CD4-positive, alpha-beta T cell (primary cell): Measurements from ENCODE around the gene SPECC1L. TPM values are rescaled to one million over a fixed set of nuclear protein-coding genes. Genes with fewer than 3 reads are reported as not detected.

ENCODE experiments used
- ATAC-seq: fragments of 200-7000 bp; cut with Tn5 transposase; one replicate; pipeline ENCODE4 v1.10.0; 2022; ENCODE audit warnings: mild to moderate bottlenecking; ENCODE audit not compliant: poor library complexity
- CTCF ChIA-PET: fragments of 350-600 bp; sonication (Branson Sonifier 250); formaldehyde crosslinking; loops from one replicate; lab custom pipeline; 2021; ENCODE audit warnings: antibody characterized with exemption, inconsistent platforms; lab: Charles Lee
- POLR2A ChIA-PET: fragments of 350-600 bp; sonication (Branson Sonifier 250); formaldehyde crosslinking; loops from one replicate; lab custom pipeline; 2021; ENCODE audit warnings: antibody characterized with exemption, inconsistent platforms; lab: Charles Lee
- DNase-seq, 14 experiments: peaks; one replicate each; pipeline ENCODE4 v3.0.0-alpha.2; 2013 to 2020; ENCODE audit warnings: mixed read lengths in 2 of 14
- H3K27ac ChIP-seq, 2 donors: one replicate each; pipeline versions ENCODE4 v1.5.1 to v1.7.0; 2013; ENCODE audit warnings: low read length in 2 of 2, low read depth in 1 of 2, mild to moderate bottlenecking in 1 of 2
- H3K27me3 ChIP-seq, 2 experiments: 1 replicate in 1 of 2; 2 replicates in 1 of 2; pipeline versions ENCODE4 v1.6.1 to v1.7.0; 2013; ENCODE audit warnings: low read length in 2 of 2, control low read depth in 1 of 2, mild to moderate bottlenecking in 1 of 2, moderate library complexity in 1 of 2; ENCODE audit not compliant: insufficient read depth in 2 of 2, control insufficient read depth in 1 of 2
- H3K36me3 ChIP-seq: one replicate; pipeline ENCODE4 v1.6.1; 2013; ENCODE audit warnings: low read length, control low read depth; ENCODE audit not compliant: insufficient read depth
- H3K4me1 ChIP-seq: one replicate; pipeline ENCODE4 v1.6.1; 2013; ENCODE audit warnings: low read length, control low read depth; ENCODE audit not compliant: insufficient read depth
- H3K4me3 ChIP-seq: one replicate; pipeline ENCODE4 v1.5.1; 2013; ENCODE audit warnings: mild to moderate bottlenecking, low read length, moderate library complexity
- H3K9me3 ChIP-seq, 2 experiments: 1 replicate in 1 of 2; 2 replicates in 1 of 2; pipeline versions ENCODE4 v1.6.1 to v1.7.0; 2013; ENCODE audit warnings: low read length in 2 of 2, mild to moderate bottlenecking in 2 of 2, control low read depth in 1 of 2, moderate library complexity in 1 of 2; ENCODE audit not compliant: control insufficient read depth in 1 of 2, insufficient read depth in 1 of 2
- H3K27ac Mint-ChIP-seq: one replicate; pipeline ENCODE4 v1.8.0; 2020; ENCODE audit warnings: mixed read lengths
- H3K27me3 Mint-ChIP-seq: one replicate; pipeline ENCODE4 v1.8.0; 2021; ENCODE audit warnings: mixed read lengths
- H3K36me3 Mint-ChIP-seq: one replicate; pipeline ENCODE4 v1.8.0; 2021; ENCODE audit warnings: low read depth, mixed read lengths
- H3K4me1 Mint-ChIP-seq: one replicate; pipeline ENCODE4 v1.8.0; 2021; ENCODE audit warnings: low read depth, mixed read lengths
- H3K4me3 Mint-ChIP-seq: one replicate; pipeline ENCODE4 v1.8.0; 2020; ENCODE audit warnings: mild to moderate bottlenecking, mixed read lengths
- H3K9me3 Mint-ChIP-seq: one replicate; pipeline ENCODE4 v1.8.0; 2020; ENCODE audit warnings: mixed read lengths
- CTCF ChIP-seq: fragments of 200-600 bp; IDR thresholded peaks from one replicate; pipeline ENCODE4 v1.8.0; 2022; ENCODE audit warnings: antibody characterized with exemption, mild to moderate bottlenecking
- intact Hi-C, 2 experiments: fragments of 100-400 bp; cut with DNase I in 1 of 2; cut with micrococcal nuclease in 1 of 2; formaldehyde crosslinking; loops; one replicate each; pipeline versions ENCODE4 v1.15.1 to v1.9.0; 2023 to 2025; cut with DNase I, micrococcal nuclease
- total RNA-seq, 174 experiments: library from RNA in 2 of 174; stranded (reverse) in 2 of 174; gene quantifications; one replicate each; pipeline ENCODE4 v1.2.3 and lab custom pipeline; 2021 to 2026

The SPECC1L gene
- total RNA-seq, 2 experiments from 2014 or later, result 27.5 to 31.8 TPM

GRCh38 chr22:24325105-24325757, 54.6 kb downstream of the SPECC1L start:
- no peak overlapping the region for H3K4me3 Mint-ChIP-seq
- POLR2A ChIA-PET, result no interaction called here
- ATAC-seq (peak; percentile 75), DNase-seq (peak in 4 of 14 experiments; percentile 13 to 73 (median 71))
- H3K9me3 Mint-ChIP-seq, result no peaks in the 10 kb centered on the region
- H3K4me1 Mint-ChIP-seq, result peaks cover 35% of the 10 kb centered on the region
- H3K36me3 Mint-ChIP-seq, result peaks cover 83% of the 10 kb centered on the region
- no peak overlapping the region for H3K27ac Mint-ChIP-seq
- H3K27ac ChIP-seq, result no peak overlapping the region
- peaks cover 29% of the 10 kb centered on the region for H3K36me3 ChIP-seq
- peak; percentile 80 for TF ChIP-seq CTCF
- no peak overlapping the region for H3K4me3 ChIP-seq
- H3K27me3 ChIP-seq, result no peaks in the 10 kb centered on the region
- peaks cover 4% of the 10 kb centered on the region for H3K4me1 ChIP-seq
- H3K27me3 Mint-ChIP-seq, result no peaks in the 10 kb centered on the region
- CTCF ChIA-PET, result no interaction called here
- intact Hi-C loops, result loop anchor here (1.0 to 5.0 kb wide), 4 partner anchors 97 to 432 kb away; no protein-coding TSS in a partner anchor
- no peaks in the 10 kb centered on the region for H3K9me3 ChIP-seq

- no peak for DNase-seq
- ChIA-PET POLR2A (no interaction called here), CTCF (no interaction called here)
- Histone ChIP-seq H3K9me3 (no peaks in the 10 kb centered on the region), H3K4me3 (no peak overlapping the region), H3K36me3 (peaks cover 36% of the 10 kb centered on the region), H3K27me3 (no peaks in the 10 kb centered on the region), H3K27ac (no peak overlapping the region), H3K4me1 (peaks cover 4% of the 10 kb centered on the region)
- Mint-ChIP-seq H3K27me3 (no peaks in the 10 kb centered on the region), H3K4me1 (peaks cover 35% of the 10 kb centered on the region), H3K9me3 (no peaks in the 10 kb centered on the region), H3K36me3 (peaks cover 83% of the 10 kb centered on the region), H3K27ac (no peak overlapping the region), H3K4me3 (no peak overlapping the region)
- TF ChIP-seq CTCF, result no peak
- intact Hi-C loops, result loop anchor here (5.0 kb wide), 3 partner anchors 96 to 431 kb away; no protein-coding TSS in a partner anchor
- ATAC-seq, result no peak
Measured at GRCh38 chr22:24326266-24326665, 55.6 kb downstream of the SPECC1L start.

- intact Hi-C loops, result loop anchor here (5.0 kb wide), 3 partner anchors 94 to 429 kb away; no protein-coding TSS in a partner anchor
- Histone ChIP-seq H3K9me3 (no peaks in the 10 kb centered on the region), H3K4me3 (no peak overlapping the region), H3K4me1 (peaks cover 4% of the 10 kb centered on the region), H3K27ac (no peak overlapping the region), H3K27me3 (no peaks in the 10 kb centered on the region), H3K36me3 (peaks cover 31% of the 10 kb centered on the region)
- Mint-ChIP-seq H3K9me3 (no peaks in the 10 kb centered on the region), H3K4me3 (no peak overlapping the region), H3K27me3 (no peaks in the 10 kb centered on the region), H3K4me1 (peaks cover 35% of the 10 kb centered on the region), H3K27ac (no peak overlapping the region), H3K36me3 (peaks cover 83% of the 10 kb centered on the region)
- ChIA-PET POLR2A (no interaction called here), CTCF (no interaction called here)
- TF ChIP-seq CTCF, result no peak
- ATAC-seq (no peak), DNase-seq (no peak)
Measured at GRCh38 chr22:24327832-24328231, 57.2 kb downstream of the SPECC1L start.
